ENCODE results near the gene GLCCI1.

DNA sequence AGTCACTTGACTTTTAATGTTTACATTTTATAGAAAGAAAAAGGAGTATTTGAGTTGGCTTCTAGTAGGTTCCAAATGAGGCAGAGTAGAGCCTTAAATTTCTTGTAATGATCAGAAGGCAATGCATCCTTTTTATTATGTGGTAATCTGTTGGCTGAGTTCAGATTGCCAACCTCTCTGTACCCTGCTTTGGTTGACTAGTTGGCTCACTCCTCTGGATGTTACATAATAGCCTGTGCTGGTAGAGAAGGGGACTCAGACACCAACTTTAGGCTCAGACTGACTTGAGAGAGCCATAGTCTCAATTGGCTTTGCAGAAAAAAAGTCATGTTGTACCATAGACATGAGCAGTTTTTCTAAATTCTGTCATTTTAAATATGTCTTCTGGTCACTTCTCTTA, 46.8 kb upstream of the GLCCI1 start:
- TF ChIP-seq, protein P1, sequence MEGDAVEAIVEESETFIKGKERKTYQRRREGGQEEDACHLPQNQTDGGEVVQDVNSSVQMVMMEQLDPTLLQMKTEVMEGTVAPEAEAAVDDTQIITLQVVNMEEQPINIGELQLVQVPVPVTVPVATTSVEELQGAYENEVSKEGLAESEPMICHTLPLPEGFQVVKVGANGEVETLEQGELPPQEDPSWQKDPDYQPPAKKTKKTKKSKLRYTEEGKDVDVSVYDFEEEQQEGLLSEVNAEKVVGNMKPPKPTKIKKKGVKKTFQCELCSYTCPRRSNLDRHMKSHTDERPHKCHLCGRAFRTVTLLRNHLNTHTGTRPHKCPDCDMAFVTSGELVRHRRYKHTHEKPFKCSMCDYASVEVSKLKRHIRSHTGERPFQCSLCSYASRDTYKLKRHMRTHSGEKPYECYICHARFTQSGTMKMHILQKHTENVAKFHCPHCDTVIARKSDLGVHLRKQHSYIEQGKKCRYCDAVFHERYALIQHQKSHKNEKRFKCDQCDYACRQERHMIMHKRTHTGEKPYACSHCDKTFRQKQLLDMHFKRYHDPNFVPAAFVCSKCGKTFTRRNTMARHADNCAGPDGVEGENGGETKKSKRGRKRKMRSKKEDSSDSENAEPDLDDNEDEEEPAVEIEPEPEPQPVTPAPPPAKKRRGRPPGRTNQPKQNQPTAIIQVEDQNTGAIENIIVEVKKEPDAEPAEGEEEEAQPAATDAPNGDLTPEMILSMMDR (IDR thresholded peaks at IDR 0.05) = no peak
- TF ChIP-seq POLR2A (IDR thresholded peaks at IDR 0.05) = no peak
